DND-41 (cell line): ENCODE data around the gene PDE4A.
"Not testable (repeated sequence)": the region's sequence is repeated elsewhere in the genome, so short reads cannot be mapped to it uniquely, and the experiment has no call there.

Experiments
- ATAC-seq: fragments of 200-7000 bp; cut with Tn5 transposase; 3 replicates; pipeline ENCODE4 v1.9.1; 2021; ENCODE audit warnings: low read depth; ENCODE audit not compliant: insufficient read depth
- DNase-seq: peaks from one replicate; pipeline ENCODE4 v3.0.0-alpha.2; 2020
- H2AFZ ChIP-seq: 2 replicates; pipeline ENCODE4 v1.6.0; 2012; ENCODE audit warnings: low read depth, low read length
- H3K27ac ChIP-seq: 2 replicates; pipeline ENCODE4 v1.5.1; 2012; ENCODE audit warnings: low read length, inconsistent platforms
- H3K27me3 ChIP-seq: fragments of 200-600 bp; sonication (generic); 2 replicates; pipeline ENCODE4 v1.6.0; 2012; ENCODE audit warnings: low read length, mild to moderate bottlenecking, inconsistent platforms; ENCODE audit not compliant: insufficient read depth, poor library complexity
- H3K36me3 ChIP-seq: 2 replicates; pipeline ENCODE4 v1.5.1; 2012; ENCODE audit warnings: low read length, inconsistent platforms; ENCODE audit not compliant: insufficient read depth
- H3K4me1 ChIP-seq: 2 replicates; pipeline ENCODE4 v1.5.1; 2012; ENCODE audit warnings: mild to moderate bottlenecking, low read length; ENCODE audit not compliant: insufficient read depth
- H3K4me2 ChIP-seq: 2 replicates; pipeline ENCODE4 v1.6.0; 2012; ENCODE audit warnings: mild to moderate bottlenecking, moderate library complexity, low read length, inconsistent platforms; ENCODE audit not compliant: insufficient read depth
- H3K4me3 ChIP-seq, 2 experiments: fragments of 200-600 bp in 1 of 2; shearing (Covaris generic) in 1 of 2; 2 replicates each; pipeline ENCODE4 v1.5.1; 2012 to 2016; ENCODE audit warnings: inconsistent platforms in 2 of 2, low read length in 2 of 2, mild to moderate bottlenecking in 2 of 2, low read depth in 1 of 2, moderate library complexity in 1 of 2
- H3K79me2 ChIP-seq: 2 replicates; pipeline ENCODE4 v1.6.0; 2012; ENCODE audit warnings: low read length, inconsistent platforms; ENCODE audit not compliant: insufficient read depth
- H3K9ac ChIP-seq: 2 replicates; pipeline ENCODE4 v1.6.0; 2012; ENCODE audit warnings: low read depth, mild to moderate bottlenecking, inconsistent platforms, low read length, moderate library complexity
- H3K9me3 ChIP-seq: 2 replicates; pipeline ENCODE4 v1.5.1; 2012; ENCODE audit warnings: low read length, moderate library complexity, mild to moderate bottlenecking, inconsistent platforms; ENCODE audit not compliant: insufficient read depth, severe bottlenecking
- H4K20me1 ChIP-seq: 2 replicates; pipeline ENCODE4 v1.6.0; 2012; ENCODE audit warnings: low read length; ENCODE audit not compliant: insufficient read depth
- CTCF ChIP-seq: IDR thresholded peaks from 2 replicates; pipeline ENCODE4 v1.5.1; 2012; ENCODE audit warnings: borderline replicate concordance, low read length, moderate library complexity, mild to moderate bottlenecking; ENCODE audit not compliant: poor library complexity, severe bottlenecking; ENCODE audit errors: extremely low read depth
- EZH2 ChIP-seq: IDR thresholded peaks from 3 replicates; pipeline ENCODE4 v1.6.1; 2012; ENCODE audit warnings: borderline replicate concordance, low read depth, mild to moderate bottlenecking, moderate library complexity, low read length, inconsistent platforms; ENCODE audit not compliant: severe bottlenecking

The PDE4A gene

GRCh38 chr19:10408511-10409283 is 11.6 kb upstream of the PDE4A start:
- no peaks in the 10 kb centered on the region for H3K27me3 ChIP-seq
- ATAC-seq = peak; percentile 74

GRCh38 chr19:10411224-10411623 is 9.1 kb upstream of the PDE4A start:
- not testable (repeated sequence) for H3K36me3 ChIP-seq, DNase-seq, H2AFZ ChIP-seq, H3K4me2 ChIP-seq, H4K20me1 ChIP-seq, ATAC-seq, H3K4me3 ChIP-seq, H3K27me3 ChIP-seq, H3K9me3 ChIP-seq, H3K79me2 ChIP-seq, H3K9ac ChIP-seq
- peak overlapping the region; percentile 66; the same call in 1 of the 2 replicates for H3K27ac ChIP-seq
- peaks cover 39% of the 10 kb centered on the region for H3K4me1 ChIP-seq

More at GRCh38 chr19:10408511-10409283, 11.6 kb upstream of the PDE4A start:
- TF ChIP-seq EZH2 (no peak), CTCF (no peak)
- DNase-seq = peak; percentile 77
- H3K9me3 ChIP-seq = no peaks in the 10 kb centered on the region
- no peaks in the 10 kb centered on the region for H3K36me3 ChIP-seq
- peak overlapping the region; percentile 53 for H3K4me2 ChIP-seq
- no peaks in the 10 kb centered on the region for H3K79me2 ChIP-seq
- peak overlapping the region; percentile 50 for H3K9ac ChIP-seq
- peak overlapping the region; percentile 81 for H2AFZ ChIP-seq
- H4K20me1 ChIP-seq = no peaks in the 10 kb centered on the region
- peak overlapping the region in 1 of 2 experiments; percentile 44; a peak in 2 of 4 replicates for H3K4me3 ChIP-seq
- peaks cover 48% of the 10 kb centered on the region for H3K4me1 ChIP-seq
- peak overlapping the region; percentile 77 for H3K27ac ChIP-seq

GRCh38 chr19:10412257-10412977 is 7.9 kb upstream of the PDE4A start:
- Histone ChIP-seq H3K9ac (peak overlapping the region; percentile 23), H3K9me3 (no peaks in the 10 kb centered on the region), H3K27ac (peak overlapping the region; percentile 66), H3K4me3 (no peak overlapping the region), H3K79me2 (no peaks in the 10 kb centered on the region), H4K20me1 (no peaks in the 10 kb centered on the region), H3K27me3 (peaks cover 1% of the 10 kb centered on the region), H2AFZ (no peak overlapping the region), H3K4me1 (peaks cover 42% of the 10 kb centered on the region), H3K4me2 (peak overlapping the region; percentile 14), H3K36me3 (no peaks in the 10 kb centered on the region)
- DNase-seq = peak; percentile 57
- peak; percentile 73 for ATAC-seq
- TF ChIP-seq CTCF (no peak), EZH2 (no peak)

GRCh38 chr19:10416083-10416379 is 4.3 kb upstream of the PDE4A start:
- Histone ChIP-seq H2AFZ (no peak overlapping the region), H3K79me2 (no peaks in the 10 kb centered on the region), H3K9ac (no peak overlapping the region), H3K36me3 (no peaks in the 10 kb centered on the region), H3K4me3 (no peak overlapping the region), H4K20me1 (peaks cover 8% of the 10 kb centered on the region; the same call in 1 of the 2 replicates), H3K4me1 (peaks cover 50% of the 10 kb centered on the region), H3K9me3 (no peaks in the 10 kb centered on the region), H3K4me2 (no peak overlapping the region), H3K27ac (no peak overlapping the region), H3K27me3 (peaks cover 36% of the 10 kb centered on the region)
- TF ChIP-seq EZH2 (no peak), CTCF (no peak)
- DNase-seq (no peak), ATAC-seq (no peak)
